Ectodermal cell (in vitro differentiated cells): ENCODE results near the gene FAM200C.

ENCODE experiments used
- H3K27ac ChIP-seq: 2 replicates; pipeline ENCODE4 v1.7.0; 2013; ENCODE audit warnings: mild to moderate bottlenecking, low read depth, low read length; ENCODE audit not compliant: insufficient read depth, poor library complexity, severe bottlenecking
- H3K27me3 ChIP-seq: 2 replicates; pipeline ENCODE4 v1.7.0; 2013; ENCODE audit warnings: mild to moderate bottlenecking, low read length; ENCODE audit not compliant: insufficient read depth, control insufficient read depth, poor library complexity, severe bottlenecking
- H3K36me3 ChIP-seq: one replicate; pipeline ENCODE4 v1.7.0; 2013; ENCODE audit warnings: low read length; ENCODE audit not compliant: control insufficient read depth, insufficient read depth
- H3K4me1 ChIP-seq: one replicate; pipeline ENCODE4 v1.7.0; 2013; ENCODE audit warnings: low read length; ENCODE audit not compliant: control insufficient read depth, insufficient read depth
- H3K4me3 ChIP-seq: 2 replicates; pipeline ENCODE4 v1.7.0; 2013; ENCODE audit warnings: low read depth, low read length, control low read depth; ENCODE audit not compliant: insufficient read depth
- H3K9me3 ChIP-seq: 2 replicates; pipeline ENCODE4 v1.7.0; 2013; ENCODE audit warnings: mild to moderate bottlenecking, low read length, moderate library complexity; ENCODE audit not compliant: control insufficient read depth
- WGBS, 2 experiments: methylation state at CpG; one replicate each; pipeline ENCODE4 v1.1.7; 2013; ENCODE audit warnings: missing lambda C conversion rate in 2 of 2; 5-methylcytosine and 5-hydroxymethylcytosine counted together

The FAM200C gene

GRCh38 chr5:160385496-160385895 is 14.4 kb downstream of the FAM200C start:
- H3K27me3 ChIP-seq, result no peaks in the 10 kb centered on the region
- H3K36me3 ChIP-seq, result no peaks in the 10 kb centered on the region
- no peak overlapping the region for H3K27ac ChIP-seq
- H3K4me1 ChIP-seq, result no peaks in the 10 kb centered on the region
- peaks cover 2% of the 10 kb centered on the region for H3K9me3 ChIP-seq
- no peak overlapping the region for H3K4me3 ChIP-seq

- Histone ChIP-seq H3K27ac (no peak overlapping the region), H3K4me1 (no peaks in the 10 kb centered on the region), H3K9me3 (peaks cover 2% of the 10 kb centered on the region), H3K4me3 (no peak overlapping the region), H3K27me3 (no peaks in the 10 kb centered on the region), H3K36me3 (no peaks in the 10 kb centered on the region)
- WGBS, 2 experiments, result 85 to 96% methylated on average over 1 of the region's 1 CpG
These were observed 15.2 kb downstream of the FAM200C start for GRCh38 chr5:160384681-160385080.

GRCh38 chr5:160382346-160382745 is 17.5 kb downstream of the FAM200C start:
- Histone ChIP-seq H3K4me3 (no peak overlapping the region), H3K27ac (no peak overlapping the region), H3K27me3 (no peaks in the 10 kb centered on the region), H3K36me3 (no peaks in the 10 kb centered on the region), H3K9me3 (no peaks in the 10 kb centered on the region), H3K4me1 (no peaks in the 10 kb centered on the region)
- WGBS, 2 experiments, result 87% methylated on average over 3 of the region's 3 CpGs

- Histone ChIP-seq H3K36me3 (no peaks in the 10 kb centered on the region), H3K27me3 (no peaks in the 10 kb centered on the region), H3K9me3 (no peaks in the 10 kb centered on the region), H3K4me1 (no peaks in the 10 kb centered on the region), H3K27ac (no peak overlapping the region), H3K4me3 (no peak overlapping the region)
- 63 to 71% methylated on average over 2 of the region's 2 CpGs for WGBS, 2 experiments
These were observed 19.8 kb downstream of the FAM200C start for GRCh38 chr5:160380041-160380440.

GRCh38 chr5:160379511-160379910 is 20.3 kb downstream of the FAM200C start:
- H3K27me3 ChIP-seq, result no peaks in the 10 kb centered on the region
- no peaks in the 10 kb centered on the region for H3K4me1 ChIP-seq
- no peaks in the 10 kb centered on the region for H3K36me3 ChIP-seq
- no peaks in the 10 kb centered on the region for H3K9me3 ChIP-seq
- WGBS, 2 experiments, result 76 to 83% methylated on average over 4 of the region's 4 CpGs
- H3K4me3 ChIP-seq, result no peak overlapping the region
- H3K27ac ChIP-seq, result no peak overlapping the region

- H3K4me3 ChIP-seq, result no peak overlapping the region
- H3K36me3 ChIP-seq, result no peaks in the 10 kb centered on the region
- no peaks in the 10 kb centered on the region for H3K9me3 ChIP-seq
- no peak overlapping the region for H3K27ac ChIP-seq
- 90 to 93% methylated on average over 1 of the region's 2 CpGs for WGBS, 2 experiments
- H3K4me1 ChIP-seq, result no peaks in the 10 kb centered on the region
- peaks cover under 1% of the 10 kb centered on the region for H3K27me3 ChIP-seq
These were observed 21.5 kb downstream of the FAM200C start for GRCh38 chr5:160378330-160378729.

- Histone ChIP-seq H3K27ac (no peak overlapping the region), H3K4me3 (no peak overlapping the region)
- WGBS, 2 experiments, result 89 to 95% methylated on average over 4 to 5 of the region's 5 CpGs
These were observed 22.2 kb downstream of the FAM200C start for GRCh38 chr5:160377651-160378050.

GRCh38 chr5:160376416-160376815 is 23.4 kb downstream of the FAM200C start:
- Histone ChIP-seq H3K4me3 (no peak overlapping the region), H3K36me3 (no peaks in the 10 kb centered on the region), H3K9me3 (peaks cover 2% of the 10 kb centered on the region)

More at GRCh38 chr5:160377651-160378050, 22.2 kb downstream of the FAM200C start:
- no peaks in the 10 kb centered on the region for H3K36me3 ChIP-seq
- no peaks in the 10 kb centered on the region for H3K4me1 ChIP-seq
- peaks cover 2% of the 10 kb centered on the region for H3K9me3 ChIP-seq
- peaks cover 3% of the 10 kb centered on the region for H3K27me3 ChIP-seq

GRCh38 chr5:160375701-160376100 is 24.2 kb downstream of the FAM200C start:
- Histone ChIP-seq H3K27me3 (peaks cover 18% of the 10 kb centered on the region), H3K9me3 (peaks cover 2% of the 10 kb centered on the region), H3K36me3 (no peaks in the 10 kb centered on the region), H3K4me3 (no peak overlapping the region), H3K27ac (no peak overlapping the region), H3K4me1 (no peaks in the 10 kb centered on the region)
- 89 to 98% methylated on average over 2 of the region's 2 CpGs for WGBS, 2 experiments

More at GRCh38 chr5:160376416-160376815, 23.4 kb downstream of the FAM200C start:
- H3K27ac ChIP-seq, result no peak overlapping the region
- no peaks in the 10 kb centered on the region for H3K4me1 ChIP-seq
- peaks cover 11% of the 10 kb centered on the region for H3K27me3 ChIP-seq

- H3K27me3 ChIP-seq, result peaks cover 24% of the 10 kb centered on the region
- H3K4me1 ChIP-seq, result no peaks in the 10 kb centered on the region
- no peak overlapping the region for H3K27ac ChIP-seq
- peaks cover 2% of the 10 kb centered on the region for H3K9me3 ChIP-seq
- no peaks in the 10 kb centered on the region for H3K36me3 ChIP-seq
- H3K4me3 ChIP-seq, result no peak overlapping the region
These were observed 24.7 kb downstream of the FAM200C start for GRCh38 chr5:160375166-160375565.

GRCh38 chr5:160371294-160371693 is 28.6 kb downstream of the FAM200C start:
- peaks cover 2% of the 10 kb centered on the region for H3K9me3 ChIP-seq
- no peak overlapping the region for H3K4me3 ChIP-seq
- H3K27ac ChIP-seq, result no peak overlapping the region
- no peaks in the 10 kb centered on the region for H3K36me3 ChIP-seq
- H3K27me3 ChIP-seq, result peaks cover 37% of the 10 kb centered on the region
- H3K4me1 ChIP-seq, result no peaks in the 10 kb centered on the region
